NCI-H1048 (cell line): ENCODE results near the gene DRAP1.

ENCODE experiments used
- DNase-seq: peaks from one replicate; lab custom pipeline; 2025; lab: John Stamatoyannopoulos, UW

The DRAP1 gene

GRCh38 chr11:65961267-65962140 is 42.3 kb downstream of the DRAP1 start, which contains the start of gene SART1:
TSS of gene SART1 (plus strand) at chr11:65961734. CDS start at chr11:65961781, 47 bp downstream.
- DNase-seq: peak; percentile 95

GRCh38 chr11:65962141-65962564 is 42.9 kb downstream of the DRAP1 start:
- DNase-seq: no peak

- DNase-seq: no peak
Observed at GRCh38 chr11:65964906-65965305, 45.7 kb downstream of the DRAP1 start.

GRCh38 chr11:65965986-65966762 is 46.9 kb downstream of the DRAP1 start:
- no peak for DNase-seq

GRCh38 chr11:65967329-65967934 is 48.2 kb downstream of the DRAP1 start:
- no peak for DNase-seq

- DNase-seq: no peak
Observed at GRCh38 chr11:65968600-65969482, 49.6 kb downstream of the DRAP1 start.
